RCC 7860 (cell line): ENCODE data around the gene FCF1.
A peak's percentile ranks its signal among the peaks of the same experiment; 100 is the strongest.
"Not testable (repeated sequence)": the region's sequence is repeated elsewhere in the genome, so short reads cannot be mapped to it uniquely, and the experiment has no call there.

Experiments used
- DNase-seq: peaks from one replicate; pipeline ENCODE4 v3.0.0-alpha.2; 2015; ENCODE audit warnings: low spot score
- FAIRE-seq: peaks from 2 replicates; lab custom pipeline; 2012; peaks lifted over from hg19 to GRCh38; lab: Jason Lieb, UNC

The FCF1 gene

DNA sequence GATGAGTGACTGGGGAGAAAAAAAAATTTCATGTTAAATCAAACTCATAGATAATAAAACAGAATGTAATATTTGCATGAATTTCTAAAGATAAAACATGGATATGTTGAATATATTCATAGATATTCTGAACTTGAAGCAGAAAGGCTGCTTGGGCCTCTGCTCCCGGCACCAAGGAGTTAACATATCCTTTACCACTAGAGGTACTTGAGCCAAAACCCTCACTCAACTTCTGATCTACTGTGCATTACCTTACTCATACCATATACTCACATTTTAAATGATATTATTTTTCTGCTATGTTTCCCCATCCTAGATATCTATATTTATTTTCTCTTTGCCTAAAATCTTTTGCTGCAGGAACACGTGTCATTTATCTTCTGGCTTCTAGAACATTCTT lies 15.0 kb upstream of the FCF1 start:
- no peak for FAIRE-seq

DNA sequence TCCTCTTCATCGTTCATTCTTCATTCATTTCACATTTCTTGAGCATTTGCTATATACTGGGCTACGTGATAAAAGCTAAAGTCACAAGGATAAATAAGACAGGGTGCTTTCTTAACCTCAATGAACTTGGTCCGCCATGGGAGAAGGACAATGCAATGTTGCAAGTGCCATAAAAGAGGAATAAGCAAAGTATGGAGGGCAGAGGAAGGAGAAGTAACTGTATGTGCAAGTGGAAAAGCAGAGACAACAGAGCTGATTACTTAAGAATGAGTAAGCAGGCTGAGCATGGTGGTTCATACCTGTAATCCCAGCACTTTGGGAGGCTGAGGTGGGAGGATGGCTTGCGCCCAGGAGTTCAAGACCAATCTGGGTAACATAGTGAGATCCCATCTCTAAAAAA lies 14.5 kb upstream of the FCF1 start:
- DNase-seq (no peak), FAIRE-seq (no peak)

More for the DNA sequence above, 15.0 kb upstream of the FCF1 start:
- no peak for DNase-seq

DNA sequence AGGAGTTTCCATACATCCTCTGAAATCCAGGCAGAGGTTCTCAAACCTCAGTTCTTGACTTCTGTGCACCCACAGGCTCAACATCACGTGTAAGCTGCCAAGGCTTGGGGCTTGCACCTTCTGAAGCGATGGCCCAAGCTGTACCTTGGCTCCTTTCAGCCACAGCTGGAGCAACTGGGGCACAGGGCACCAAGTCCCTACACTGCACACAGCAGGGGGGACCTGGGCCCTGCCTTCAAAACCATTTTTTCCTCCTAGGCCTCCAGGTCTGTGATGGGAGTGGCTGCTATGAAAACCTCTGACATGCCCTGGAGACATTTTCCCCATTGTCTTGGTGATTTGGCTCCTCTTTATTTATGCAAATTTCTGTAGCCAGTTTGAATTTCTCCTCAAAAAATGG lies 10.7 kb upstream of the FCF1 start:
- DNase-seq: no peak
- FAIRE-seq: no peak

DNA sequence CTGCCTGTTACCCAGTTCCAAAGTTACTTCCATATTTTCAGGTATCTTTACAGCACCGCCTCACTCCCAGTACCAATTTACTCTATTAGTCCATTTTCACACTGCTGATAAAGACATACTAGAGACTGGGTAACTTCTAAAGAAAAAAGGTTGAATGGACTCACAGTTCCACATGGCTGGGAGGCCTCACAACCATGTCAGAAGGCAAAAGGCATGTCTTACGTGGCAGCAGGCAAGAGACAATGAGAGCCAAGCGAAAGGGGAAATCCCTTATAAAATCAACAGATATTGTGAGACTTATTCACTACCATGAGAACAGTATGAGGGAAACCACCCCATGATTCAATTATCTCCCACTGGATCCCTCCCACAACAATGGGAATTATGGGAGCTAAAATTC lies 9.9 kb upstream of the FCF1 start:
- FAIRE-seq: no peak

DNA sequence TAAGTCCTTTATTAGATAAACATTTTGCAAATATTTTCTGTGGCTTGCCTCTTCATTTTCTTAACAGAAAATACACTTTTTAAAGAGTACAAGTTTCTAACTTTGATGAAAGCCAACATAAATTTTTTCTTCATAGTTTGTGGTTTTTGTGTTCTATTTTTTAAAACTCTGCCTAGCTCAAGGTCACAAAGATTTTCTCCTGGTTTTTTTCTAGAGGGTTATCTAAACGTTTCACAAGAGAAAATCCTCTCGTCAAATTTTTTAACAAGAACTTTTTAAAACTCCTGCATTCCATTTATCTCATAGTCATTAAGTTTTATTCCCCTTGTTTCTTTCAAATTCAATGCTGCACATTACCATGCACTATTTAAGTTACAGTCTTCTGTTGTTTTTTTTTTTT lies 8.3 kb upstream of the FCF1 start:
- DNase-seq (no peak), FAIRE-seq (no peak)

More for the DNA sequence above, 9.9 kb upstream of the FCF1 start:
- no peak for DNase-seq

DNA sequence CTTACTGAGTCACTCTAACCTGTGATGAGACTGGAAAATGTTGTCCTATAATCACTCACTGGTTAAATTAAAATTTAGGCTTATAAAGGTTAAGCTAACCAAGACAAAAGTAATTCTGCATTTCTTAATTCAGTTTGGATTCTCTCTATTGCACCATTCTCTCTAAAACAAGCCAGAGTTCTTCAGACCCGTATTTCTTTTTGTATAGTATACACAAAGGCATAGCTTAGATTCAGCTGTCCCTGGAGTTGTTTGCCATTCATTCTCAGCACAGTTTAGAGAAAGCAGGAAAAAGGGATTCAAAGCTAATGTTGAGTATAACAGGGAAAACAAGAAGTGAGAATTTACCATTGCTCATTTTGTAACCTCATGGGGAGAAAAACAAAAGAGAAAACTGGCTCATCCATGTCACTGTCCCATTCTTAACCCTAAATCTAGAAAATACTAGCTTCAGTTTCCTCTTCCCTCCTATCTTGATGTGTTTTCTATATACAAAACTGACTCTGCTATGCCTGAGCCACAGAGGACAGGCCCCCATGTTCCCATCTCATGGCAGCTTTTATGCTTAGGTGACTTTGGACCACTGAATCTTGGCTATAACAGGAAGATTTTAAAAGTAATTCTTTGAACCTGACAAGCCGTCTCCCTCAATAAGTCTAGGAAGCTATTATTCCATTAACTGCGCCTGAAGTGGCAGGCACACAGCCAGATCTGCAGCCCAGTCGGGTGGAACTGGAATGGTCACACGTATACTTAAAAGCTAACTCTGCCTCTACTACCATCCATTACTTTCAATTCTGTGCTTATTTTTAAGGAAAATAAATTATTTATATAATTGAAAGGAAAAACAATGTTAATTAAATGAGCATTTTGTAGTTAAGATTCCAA lies 7.1 kb upstream of the FCF1 start:
- DNase-seq (peak; percentile 15), FAIRE-seq (peak; percentile 87)

DNA sequence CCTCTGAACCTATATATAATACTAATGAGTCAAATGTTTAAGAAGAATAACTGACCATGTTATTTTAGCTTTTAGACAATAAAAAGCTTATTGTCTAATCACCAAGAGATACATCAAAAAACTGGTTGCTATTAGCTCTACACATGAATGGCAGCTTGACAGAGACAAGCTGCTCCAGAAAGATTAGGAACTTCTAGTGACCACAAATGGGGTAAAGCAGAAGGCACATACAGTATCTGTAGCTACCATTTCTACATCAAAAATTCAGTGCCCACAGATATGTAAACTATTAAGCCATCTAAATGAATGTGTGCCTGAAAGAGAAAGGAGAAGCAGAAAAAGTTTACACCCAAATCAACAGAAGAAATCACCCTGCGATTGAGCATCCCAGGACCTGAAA lies 2.5 kb upstream of the FCF1 start:
- FAIRE-seq (no peak), DNase-seq (no peak)

DNA sequence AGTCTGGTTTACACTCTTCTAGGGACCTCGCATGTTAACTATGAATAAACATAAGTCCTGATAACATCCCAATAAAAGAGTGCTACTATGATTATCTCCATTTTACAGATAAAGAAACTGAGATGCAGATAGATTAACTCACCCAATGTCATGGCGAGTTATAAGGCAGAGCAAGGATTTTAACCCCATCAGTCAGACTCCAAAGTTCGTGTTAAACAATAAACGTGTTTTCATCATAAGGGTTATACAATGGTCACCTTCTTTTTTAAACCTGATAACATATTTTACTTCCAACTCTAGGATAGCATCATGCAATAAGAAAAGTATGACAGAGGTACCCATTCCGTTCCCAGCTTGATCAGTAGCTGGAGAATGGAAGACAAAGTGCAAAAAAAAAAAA lies 1.3 kb upstream of the FCF1 start:
- DNase-seq: no peak
- no peak for FAIRE-seq

DNA sequence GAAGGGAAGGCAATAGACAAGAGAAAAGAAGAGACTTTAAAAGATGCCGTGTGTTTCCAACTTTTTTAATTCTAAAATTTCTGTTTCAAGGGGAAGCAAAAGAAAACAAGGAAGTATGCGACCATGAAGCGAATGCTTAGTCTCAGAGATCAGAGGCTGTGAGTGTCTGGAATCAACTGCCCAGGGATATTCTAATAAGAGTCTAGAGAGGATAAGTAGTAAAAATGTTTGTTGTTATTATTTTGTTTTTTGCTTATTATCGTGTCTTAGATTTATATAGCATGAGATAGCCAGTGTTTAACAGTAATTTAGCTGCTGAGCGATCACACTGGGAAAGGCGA lies 421 bp downstream of the FCF1 start:
- no peak for DNase-seq
- no peak for FAIRE-seq

DNA sequence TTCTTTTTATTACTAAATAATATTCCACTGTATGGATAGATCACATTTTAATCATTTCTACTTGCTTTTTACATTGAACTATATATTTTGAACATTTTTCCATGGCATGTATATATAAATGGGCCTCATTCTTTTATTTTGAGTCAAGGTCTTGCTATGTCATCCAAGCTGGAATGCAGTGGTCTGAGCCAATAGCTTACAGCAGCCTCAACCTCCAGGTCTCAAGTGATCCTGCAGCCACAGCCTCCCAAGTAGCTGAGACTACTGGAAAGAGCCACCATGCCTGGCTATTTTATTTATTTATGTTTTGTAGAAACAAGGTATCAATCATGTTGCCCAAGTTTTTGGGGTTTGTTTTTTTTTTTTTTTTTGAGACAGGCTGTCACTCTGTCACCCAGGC lies 7.6 kb downstream of the FCF1 start:
- FAIRE-seq: no peak
- no peak for DNase-seq

DNA sequence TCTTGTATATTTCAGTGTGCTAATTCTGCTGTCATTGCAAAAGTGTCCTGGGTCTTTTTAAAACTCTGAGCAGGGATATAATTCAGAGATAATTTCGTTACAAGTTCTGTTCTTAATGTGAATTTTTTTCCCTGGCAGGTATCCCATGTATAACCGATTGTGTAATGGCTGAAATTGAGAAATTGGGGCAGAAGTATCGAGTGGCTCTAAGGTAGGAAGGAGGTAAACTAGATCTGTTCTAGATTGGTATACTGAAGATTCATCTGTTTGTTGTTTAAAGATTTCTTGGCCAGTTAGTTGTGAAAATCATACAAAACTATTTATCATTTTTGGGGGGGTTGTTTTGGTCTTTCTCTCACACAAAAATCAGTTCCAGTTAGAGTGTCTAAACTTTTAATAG lies 10.2 kb downstream of the FCF1 start:
- DNase-seq: no peak
- no peak for FAIRE-seq

DNA sequence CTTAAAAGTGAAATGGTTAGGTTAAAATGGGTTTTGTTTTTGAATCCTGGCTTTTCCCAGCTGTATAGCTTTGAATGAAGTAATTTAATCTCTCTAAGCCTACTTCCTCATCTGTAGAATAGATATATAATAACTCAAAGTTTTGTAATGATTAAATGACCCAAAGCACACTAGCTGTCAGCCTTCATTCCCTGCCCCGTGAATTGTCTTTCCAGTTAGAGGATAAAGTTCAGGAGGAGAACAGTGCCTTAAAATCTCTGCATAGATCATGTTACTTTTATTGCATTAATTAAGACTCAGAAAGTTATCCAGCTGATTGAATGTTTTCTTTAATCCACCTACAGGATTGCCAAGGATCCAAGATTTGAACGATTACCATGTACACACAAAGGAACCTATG lies 19.4 kb downstream of the FCF1 start:
- DNase-seq: no peak
- FAIRE-seq: no peak

DNA sequence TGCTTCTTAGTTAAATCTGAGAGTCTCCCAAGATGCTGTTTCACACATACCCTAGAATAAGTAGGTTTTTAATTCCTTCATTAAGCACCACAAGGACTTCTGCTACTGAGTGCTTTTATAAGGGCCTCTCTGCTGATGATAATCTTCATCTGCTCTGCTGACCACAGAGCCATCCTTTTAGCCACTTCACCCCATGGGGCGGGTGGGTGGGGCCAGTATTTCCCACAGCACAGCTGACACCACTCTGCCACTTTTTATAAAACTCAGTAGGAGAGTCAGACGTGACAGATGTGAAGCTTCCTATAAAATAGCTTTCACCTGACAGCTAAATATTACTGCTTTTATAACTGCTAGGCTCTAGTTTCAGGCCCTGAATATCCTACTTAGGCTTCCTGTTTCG lies 20.3 kb downstream of the FCF1 start:
- no peak for FAIRE-seq
- DNase-seq: no peak

DNA sequence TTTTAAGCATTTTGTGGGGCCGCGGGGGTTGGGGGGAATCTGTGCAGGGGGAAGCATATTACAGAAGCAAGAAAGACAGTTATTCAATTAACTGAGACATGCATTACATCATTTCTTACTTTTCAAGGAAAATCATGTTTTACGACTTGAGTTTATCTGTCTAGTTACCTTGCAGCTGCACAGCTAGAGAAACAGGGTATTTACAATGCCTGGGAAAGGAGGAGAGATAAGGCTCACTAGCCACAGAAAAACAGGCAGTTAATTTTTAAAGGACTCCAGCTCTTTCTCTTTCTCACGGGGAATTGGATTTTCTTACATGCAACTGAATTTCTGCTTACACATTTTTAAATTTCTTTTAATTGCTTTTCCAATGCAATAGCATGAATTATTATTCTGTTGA lies 22.2 kb downstream of the FCF1 start:
- no peak for FAIRE-seq
- no peak for DNase-seq

DNA sequence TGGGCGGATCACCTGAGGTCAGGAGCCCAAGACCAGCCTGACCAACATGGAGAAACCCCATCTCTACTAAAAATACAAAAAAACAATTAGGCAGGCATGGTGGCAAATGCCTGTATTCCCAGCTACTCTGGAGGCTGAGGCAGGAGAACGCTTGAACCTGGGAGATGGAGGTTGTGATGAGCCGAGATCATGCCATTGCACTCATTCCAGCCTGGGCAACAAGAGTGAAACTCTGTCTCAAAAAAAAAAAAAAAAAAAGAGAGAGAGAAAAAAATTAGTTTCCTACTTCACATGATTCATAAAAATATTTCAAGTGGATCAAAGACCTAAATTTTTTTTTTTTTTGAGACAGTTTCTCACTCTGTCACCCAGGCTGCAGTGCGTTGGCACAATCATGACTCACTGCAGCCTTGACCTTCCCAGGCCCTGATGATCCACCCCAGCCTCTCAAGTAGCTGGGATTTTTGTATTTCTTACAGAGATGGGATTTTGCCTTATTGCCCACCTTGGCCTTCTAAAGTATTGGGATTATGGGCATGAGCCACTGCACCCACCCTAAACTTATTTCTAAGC lies 24.9 kb downstream of the FCF1 start:
- FAIRE-seq (no peak), DNase-seq (no peak)

DNA sequence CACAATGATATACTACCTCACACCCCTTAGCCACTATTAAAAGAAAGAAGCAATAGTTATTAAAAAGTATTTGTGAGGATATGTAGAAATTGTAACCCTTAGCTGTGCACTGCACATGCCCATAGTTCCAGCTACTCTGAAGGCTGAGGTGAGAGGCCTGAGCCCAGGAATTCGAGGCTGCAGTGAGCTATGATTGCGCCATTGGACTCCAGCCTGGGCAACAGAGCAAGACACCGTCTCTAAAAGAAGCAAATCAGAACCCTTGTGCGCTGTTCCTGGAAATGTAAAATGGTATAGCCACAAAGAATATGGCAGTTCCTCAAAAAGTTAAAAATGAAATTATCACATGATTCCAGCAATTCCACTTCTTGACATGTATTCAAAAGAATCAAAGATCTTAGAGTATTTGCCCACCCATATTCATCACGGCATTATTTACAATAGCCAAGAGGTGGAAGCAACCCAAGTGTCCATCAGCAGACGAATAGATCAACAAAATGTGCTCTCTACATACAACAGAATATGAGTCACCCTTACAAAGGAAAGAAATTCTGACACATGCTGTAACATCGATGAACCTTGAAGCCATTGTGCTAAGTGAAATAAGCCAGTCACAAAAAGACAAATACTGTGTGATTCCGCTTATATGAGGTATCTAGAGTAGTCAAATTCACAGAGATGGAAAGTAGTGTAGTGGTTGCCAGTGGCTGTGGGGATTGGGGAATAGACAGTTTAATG lies 26.5 kb downstream of the FCF1 start:
- no peak for DNase-seq
- no peak for FAIRE-seq

DNA sequence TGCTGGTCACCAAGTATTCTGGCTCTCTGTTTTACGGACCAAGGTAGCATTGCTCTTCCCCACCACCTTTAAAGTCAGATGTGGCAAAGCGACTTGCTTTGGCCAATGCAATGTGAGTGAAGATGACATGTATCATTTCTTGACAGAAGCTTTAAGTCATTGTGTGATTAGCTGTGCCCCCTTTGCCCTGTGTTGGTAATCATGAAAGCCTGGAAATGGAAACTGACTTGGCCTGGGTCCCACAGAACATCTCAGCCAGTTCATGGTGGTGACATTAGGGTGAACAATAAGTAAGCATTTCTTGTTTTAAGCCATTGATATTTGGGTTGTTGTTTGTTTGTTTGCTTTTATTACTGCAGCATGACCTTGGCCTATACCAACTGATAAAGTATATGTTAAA lies 34.3 kb downstream of the FCF1 start:
- DNase-seq (no peak), FAIRE-seq (no peak)

DNA sequence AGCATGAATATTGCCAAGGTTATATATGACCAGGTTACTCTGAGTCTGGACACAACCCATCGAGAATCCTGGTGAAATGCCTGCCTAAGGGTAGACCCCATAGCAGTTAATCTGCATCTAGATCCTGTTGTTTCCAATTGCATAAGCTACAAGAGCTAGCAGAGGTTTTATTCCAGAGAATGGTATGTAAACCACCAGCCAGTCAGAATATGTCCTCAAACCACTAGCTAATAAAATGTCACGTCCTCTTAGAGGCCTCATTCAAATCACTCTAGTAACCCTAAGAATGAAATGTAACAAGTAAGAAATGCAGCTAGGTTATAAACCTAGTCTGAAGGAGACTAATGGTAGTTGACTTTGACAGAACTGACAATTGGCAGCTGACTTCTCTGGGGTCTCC lies 41.2 kb downstream of the FCF1 start:
- no peak for FAIRE-seq
- no peak for DNase-seq

DNA sequence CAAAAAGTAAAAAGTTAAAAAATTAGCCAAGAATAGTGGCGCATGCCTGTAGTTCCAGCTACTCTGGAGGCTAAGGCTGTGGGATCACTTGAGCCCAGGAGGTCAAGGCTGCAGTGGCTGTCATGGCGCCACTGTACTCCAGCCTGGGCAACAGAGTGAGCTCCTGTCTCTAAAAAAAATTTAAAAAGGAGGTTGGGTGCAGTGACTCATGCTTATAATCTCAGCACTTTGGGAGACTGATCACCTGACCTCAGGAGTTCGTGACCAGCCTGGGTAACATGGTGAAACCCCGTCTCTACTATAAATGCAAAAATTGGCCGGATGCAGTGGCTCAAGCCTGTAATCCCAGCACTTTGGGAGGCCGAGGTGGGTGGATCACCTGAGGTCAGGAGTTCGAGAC lies 42.0 kb downstream of the FCF1 start:
- FAIRE-seq: no peak
- DNase-seq: no peak

DNA sequence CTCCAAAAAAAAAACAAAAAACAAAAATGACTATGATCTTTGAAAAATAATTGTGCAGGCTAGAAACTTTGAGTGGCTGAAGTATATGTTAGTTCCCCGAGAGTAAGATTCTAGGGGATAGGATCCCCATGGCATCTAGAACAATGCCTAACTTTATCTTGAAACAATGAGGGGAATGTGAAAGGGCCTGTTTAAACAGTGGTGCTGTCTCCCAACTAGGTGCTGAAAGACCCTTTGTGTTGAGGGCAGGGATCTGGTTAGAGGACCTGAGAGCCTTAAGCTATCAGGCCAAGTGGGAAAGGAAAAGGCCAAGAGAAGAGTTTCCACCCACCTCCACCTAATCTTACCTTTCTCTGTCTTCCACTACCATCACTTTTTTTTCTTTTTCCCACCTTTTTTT lies 43.4 kb downstream of the FCF1 start:
- no peak for DNase-seq
- no peak for FAIRE-seq

DNA sequence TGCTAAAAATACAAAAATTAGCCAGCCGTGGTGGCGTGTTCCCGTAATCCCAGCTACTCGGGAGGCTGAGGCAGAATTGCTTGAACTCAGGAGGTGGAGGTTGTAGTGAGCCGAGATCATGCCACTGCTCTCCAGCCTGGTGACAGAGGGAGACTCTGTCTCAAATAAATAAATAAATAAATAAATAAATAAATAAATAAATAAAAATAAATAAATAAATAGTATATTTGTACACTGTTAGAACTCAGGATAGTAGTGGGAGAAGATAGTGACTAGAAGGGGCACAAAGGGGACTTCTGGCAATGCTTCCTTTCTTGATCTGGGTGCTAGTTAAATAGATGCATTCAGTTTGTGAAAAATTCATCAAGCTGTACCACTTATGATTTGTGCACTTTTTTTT lies 45.6 kb downstream of the FCF1 start:
- DNase-seq, FAIRE-seq: not testable (repeated sequence)
